ENCODE data around the gene MUSK. TPM values are rescaled to one million over a fixed set of nuclear protein-coding genes. Genes with fewer than 3 reads are reported as not detected.

Gene MUSK
- total and polyA plus RNA-seq, 2 donors (not counting 3 experiments of a cell fraction or from before 2014, with no cell fraction given) = 0.08 TPM; not detected in 1

- no TSS peak for BruUV-seq (replicated peaks)
- CTCF ChIA-PET = interaction anchor here (1.4 to 1.8 kb wide), 2 partner anchors 17 to 663 kb away, joined by 3 to 5 read pairs; no protein-coding TSS in a partner anchor
- no peak for FAIRE-seq
- Histone ChIP-seq H3K4me2 (ENCODE audit: insufficient read depth, low read length) (no peak overlapping the region), H3K4me3 (replicated peaks in 1 of 3; ENCODE audit: insufficient read depth in 1 of 3, low read depth in 1 of 3, low read length in 3 of 3) (no peak overlapping the region), H3K27ac (ENCODE audit: insufficient read depth, low read depth, low read length) (no peak overlapping the region), H3K36me3 (ENCODE audit: control insufficient read depth in 2 of 2, extremely low read depth in 1 of 2, insufficient read depth in 2 of 2, low read length in 2 of 2) (no peaks in the 10 kb centered on the region), H3K79me2 (ENCODE audit: control insufficient read depth, insufficient read depth, low read length) (no peaks in the 10 kb centered on the region), H2AFZ (ENCODE audit: low read depth, low read length) (no peak overlapping the region), H3K9me1 (replicated peaks; ENCODE audit: control insufficient read depth, extremely low read depth, insufficient read depth, low read length) (no peaks in the 10 kb centered on the region), H3K27me3 (ENCODE audit: control insufficient read depth in 2 of 2, insufficient read depth in 2 of 2, low read length in 2 of 2) (no peaks in the 10 kb centered on the region), H3K9ac (replicated peaks; ENCODE audit: extremely low read depth, insufficient read depth, low read length) (no peak overlapping the region), H3K4me1 (ENCODE audit: control insufficient read depth, extremely low read depth, insufficient read depth, low read length) (no peaks in the 10 kb centered on the region), H3K9me3 (replicated peaks; ENCODE audit: control insufficient read depth, insufficient read depth, low read length) (no peaks in the 10 kb centered on the region), H4K20me1 (replicated peaks; ENCODE audit: control insufficient read depth, extremely low read depth, insufficient read depth, low read length) (no peaks in the 10 kb centered on the region)
- intact Hi-C loops (cut with micrococcal nuclease) = loop anchor here (5.0 kb wide), 2 partner anchors 402 to 517 kb away; partner anchors contain the start of gene LPAR1
- TF ChIP-seq GATA2 (IDR thresholded peaks at IDR 0.05; ENCODE audit: insufficient read depth, insufficient read length, low read depth, low read length) = no peak
- TF ChIP-seq FOS (IDR thresholded peaks at IDR 0.05; ENCODE audit: borderline replicate concordance, insufficient read depth, low read length) = no peak
- TF ChIP-seq CTCF (IDR thresholded peaks at IDR 0.05; ENCODE audit: extremely low read depth in 1 of 2, insufficient read depth in 1 of 2, low read depth in 1 of 2, low read length in 2 of 2) = no peak
- TF ChIP-seq MYC (IDR thresholded peaks at IDR 0.05; ENCODE audit: low read depth, low read length) = no peak
- TF ChIP-seq EZH2 (IDR thresholded peaks at IDR 0.05; ENCODE audit: borderline replicate concordance, low read depth, low read length, severe bottlenecking) = no peak
- TF ChIP-seq POLR2AphosphoS5 (IDR thresholded peaks at IDR 0.05; ENCODE audit: insufficient read depth, low read depth, low read length) = no peak
- TF ChIP-seq, protein P1, sequence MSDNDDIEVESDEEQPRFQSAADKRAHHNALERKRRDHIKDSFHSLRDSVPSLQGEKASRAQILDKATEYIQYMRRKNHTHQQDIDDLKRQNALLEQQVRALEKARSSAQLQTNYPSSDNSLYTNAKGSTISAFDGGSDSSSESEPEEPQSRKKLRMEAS (IDR thresholded peaks at IDR 0.05; ENCODE audit: insufficient read depth, insufficient read length) = no peak
- TF ChIP-seq JUN (IDR thresholded peaks at IDR 0.05; ENCODE audit: borderline replicate concordance, insufficient read depth, insufficient read length, low read depth) = no peak
- TF ChIP-seq POLR2A (IDR thresholded peaks at IDR 0.05; ENCODE audit: low read depth, low read length) = no peak
- POLR2A ChIA-PET = no interaction called here
- no peak for DNase-seq (ENCODE audit: low read depth, low spot score)
- dilution Hi-C loops (cut with MboI; ENCODE audit: extremely low pct_ligation_motif_present, low sequenced_read_pairs) = no loop called here
These were observed 33.0 kb upstream of the MUSK start for GRCh38 chr9:110635589-110635988.

All from endothelial cell of umbilical vein (primary cell).